Stimulated activated CD4-positive, alpha-beta T cell treated with anti-CD3 and anti-CD28 coated beads, Interleukin-4, amount 100 ng/mL, for 24 hours (primary cell): ENCODE measurements around the gene MAP2.

ENCODE experiments used
- DNase-seq: peaks from one replicate; pipeline ENCODE4 v3.0.0-alpha.2; 2020

The MAP2 gene

GRCh38 chr2:209600341-209601171 is 176.7 kb downstream of the MAP2 start:
- DNase-seq: no peak

- DNase-seq: no peak
These were observed 177.7 kb downstream of the MAP2 start for GRCh38 chr2:209601497-209601896.

DNA sequence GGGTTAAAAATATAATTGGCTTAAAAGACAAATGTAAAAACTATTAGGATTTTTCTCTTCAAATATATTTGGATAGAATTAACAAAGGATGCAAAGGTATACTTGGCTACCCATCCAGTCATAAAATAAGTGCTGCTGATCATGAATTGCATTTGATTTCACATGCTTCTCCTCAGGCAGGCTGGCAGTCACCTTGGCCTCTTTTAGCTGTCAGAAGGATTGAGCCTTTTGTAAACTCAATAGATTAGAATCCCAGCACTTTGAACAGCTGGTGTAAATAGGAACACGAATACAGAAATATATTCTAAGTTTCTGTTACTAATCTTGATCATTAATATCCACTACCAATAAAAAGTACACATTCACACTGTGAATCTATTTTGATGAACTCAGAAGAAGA is 178.4 kb downstream of the MAP2 start:
- DNase-seq: no peak

DNA sequence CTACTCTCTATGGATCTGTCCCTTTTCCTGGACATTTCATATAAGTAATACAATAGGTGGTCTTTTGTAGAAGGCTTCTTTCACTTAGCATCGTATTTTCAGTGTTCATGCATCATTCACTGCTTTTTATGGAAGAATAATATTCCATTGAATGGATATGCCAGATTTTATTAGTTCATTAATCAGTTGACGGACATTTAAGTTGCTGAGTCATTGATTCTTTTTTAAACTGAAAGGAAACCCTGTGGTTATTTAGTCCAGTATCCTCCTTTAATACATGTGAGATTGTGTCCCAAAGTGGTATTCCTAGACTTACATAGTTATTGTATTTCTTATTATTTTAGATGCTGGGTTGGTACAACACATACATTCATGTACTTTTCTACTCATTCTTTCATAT is 185.7 kb downstream of the MAP2 start:
- DNase-seq: no peak

- no peak for DNase-seq
These were observed 186.8 kb downstream of the MAP2 start for GRCh38 chr2:209610631-209611030.

GRCh38 chr2:209613649-209614305 is 189.9 kb downstream of the MAP2 start:
- no peak for DNase-seq

- DNase-seq: no peak
These were observed 191.0 kb downstream of the MAP2 start for GRCh38 chr2:209614690-209615369.

DNA sequence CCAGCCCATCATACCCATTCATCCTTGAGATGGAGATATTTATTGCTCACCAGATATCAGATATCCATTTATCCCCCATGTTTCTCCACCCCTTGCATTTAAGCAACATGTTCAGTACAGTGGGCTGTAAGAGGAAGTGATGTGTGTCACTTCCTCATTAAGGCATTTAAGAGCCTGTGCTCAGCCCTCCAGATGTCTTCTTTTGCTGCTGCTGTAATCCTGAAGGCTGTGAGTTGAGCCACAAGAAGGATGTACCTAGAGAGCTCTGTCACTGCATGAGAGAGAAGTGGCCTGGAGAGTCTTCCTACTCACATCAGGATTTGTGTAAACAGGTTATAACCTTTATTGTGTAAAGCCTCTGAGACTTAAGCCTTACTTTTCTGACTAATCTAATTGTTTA is 195.9 kb downstream of the MAP2 start:
- no peak for DNase-seq

GRCh38 chr2:209624192-209624938 is 200.5 kb downstream of the MAP2 start:
- DNase-seq: no peak

DNA sequence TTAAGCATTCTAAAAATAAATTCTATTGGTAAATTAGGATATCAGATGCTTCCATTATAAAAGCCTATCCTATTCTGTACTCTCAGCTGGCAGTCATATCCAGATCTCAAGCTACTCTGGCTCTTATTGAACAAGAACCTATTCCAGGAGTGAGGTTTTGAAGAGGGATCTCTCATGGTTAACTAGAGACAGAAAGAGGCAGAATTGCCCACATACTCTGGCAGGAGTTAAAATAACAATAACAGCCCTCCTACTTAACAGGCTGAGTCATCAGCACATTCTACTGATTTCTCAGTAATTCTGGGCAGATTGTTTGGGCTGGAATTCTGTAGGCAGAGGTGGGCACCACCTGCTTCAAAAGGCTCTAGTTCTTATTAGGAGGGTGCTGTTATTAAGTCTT is 205.8 kb downstream of the MAP2 start:
- no peak for DNase-seq

DNA sequence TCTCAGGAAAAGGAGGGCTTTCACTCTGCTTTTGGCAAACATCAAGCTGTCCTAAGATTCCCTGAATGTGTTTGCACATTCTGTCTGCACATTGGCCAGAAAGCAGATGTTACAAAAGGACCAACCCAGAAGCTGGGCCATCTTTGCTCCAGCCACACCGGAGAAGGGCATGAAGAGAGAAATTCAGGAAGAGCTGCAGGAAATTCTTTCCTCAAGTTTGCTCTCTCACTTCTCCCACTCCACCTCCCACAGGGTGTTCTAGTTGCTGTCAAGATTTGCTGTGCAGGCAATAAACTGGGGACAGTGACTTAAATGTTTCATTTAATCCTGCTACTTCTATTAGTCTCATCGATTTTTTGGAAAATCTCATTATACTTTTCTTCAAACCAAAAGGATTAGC is 210.1 kb downstream of the MAP2 start:
- no peak for DNase-seq

DNA sequence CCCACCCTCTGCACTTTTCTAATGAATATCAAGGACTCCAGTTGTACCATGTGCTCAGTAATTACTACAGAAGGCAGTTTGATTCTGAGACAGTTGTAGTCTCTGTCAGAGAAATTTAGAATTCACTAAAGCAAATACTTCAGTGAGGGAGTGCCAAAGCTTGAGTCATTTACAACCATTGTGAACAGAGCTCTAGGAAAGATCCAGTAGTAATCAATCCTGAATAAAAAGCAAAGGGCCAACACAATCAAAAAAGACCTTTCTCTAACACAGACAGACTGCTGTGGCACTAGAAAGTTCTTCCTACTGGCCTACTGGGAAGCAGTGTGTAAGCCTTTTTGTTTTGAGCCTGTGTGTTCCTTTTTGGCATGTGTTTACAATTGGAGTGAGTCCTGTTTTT is 212.2 kb downstream of the MAP2 start:
- DNase-seq: no peak

DNA sequence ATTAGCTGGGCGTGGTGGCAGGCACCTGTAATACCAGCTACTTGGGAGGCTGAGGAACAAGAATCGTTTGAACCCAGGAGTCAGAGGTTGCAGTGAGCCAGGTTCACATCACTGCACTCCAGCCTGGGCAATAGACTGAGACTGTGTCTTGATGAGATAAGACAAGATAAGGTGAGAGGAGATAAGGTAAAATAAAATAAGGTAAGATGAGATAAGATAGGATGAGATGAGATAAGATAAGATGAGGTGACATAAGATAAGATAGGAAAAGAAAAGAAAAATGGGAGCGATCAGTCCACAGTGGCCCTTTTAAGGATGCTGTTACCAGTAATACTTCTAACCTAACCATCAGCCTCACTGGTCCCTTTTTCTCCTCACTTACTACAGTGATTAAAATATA is 213.4 kb downstream of the MAP2 start:
- DNase-seq: no peak

DNA sequence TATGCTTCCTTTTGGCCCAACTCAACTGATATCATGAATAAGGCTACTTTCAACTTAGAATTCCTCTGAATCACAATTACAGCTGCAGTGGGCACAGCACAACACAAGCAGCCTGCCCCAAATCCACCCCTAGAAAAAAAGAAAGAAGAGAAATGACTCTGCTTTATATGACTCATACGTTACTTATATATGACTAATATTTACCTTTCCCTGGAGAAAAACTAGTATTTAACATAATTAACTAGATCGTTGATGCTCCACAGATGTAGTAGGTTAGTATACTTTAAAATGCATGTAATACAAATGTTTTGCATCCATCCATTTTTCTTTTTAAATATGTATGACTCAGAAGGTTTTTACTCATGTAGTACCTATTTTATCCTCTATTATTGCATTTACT is 214.5 kb downstream of the MAP2 start:
- no peak for DNase-seq

DNA sequence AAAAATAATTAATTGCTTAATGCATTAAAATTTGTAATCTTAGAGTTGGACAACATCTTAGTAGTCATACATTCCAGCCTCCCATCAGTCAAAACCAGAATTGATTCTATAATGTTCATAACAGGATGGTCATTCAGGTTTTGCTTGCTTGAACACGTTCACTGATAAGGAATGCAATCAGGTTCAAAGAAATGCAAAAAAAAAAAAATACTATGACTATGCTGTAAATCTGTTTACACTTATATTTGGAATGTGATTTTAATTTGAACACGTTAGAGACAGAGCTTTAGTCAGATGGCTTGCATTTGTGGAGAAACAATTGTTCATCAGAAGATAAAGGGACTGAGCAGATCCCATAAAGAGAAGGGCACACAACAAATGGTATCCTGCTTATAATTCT is 216.5 kb downstream of the MAP2 start:
- no peak for DNase-seq

DNA sequence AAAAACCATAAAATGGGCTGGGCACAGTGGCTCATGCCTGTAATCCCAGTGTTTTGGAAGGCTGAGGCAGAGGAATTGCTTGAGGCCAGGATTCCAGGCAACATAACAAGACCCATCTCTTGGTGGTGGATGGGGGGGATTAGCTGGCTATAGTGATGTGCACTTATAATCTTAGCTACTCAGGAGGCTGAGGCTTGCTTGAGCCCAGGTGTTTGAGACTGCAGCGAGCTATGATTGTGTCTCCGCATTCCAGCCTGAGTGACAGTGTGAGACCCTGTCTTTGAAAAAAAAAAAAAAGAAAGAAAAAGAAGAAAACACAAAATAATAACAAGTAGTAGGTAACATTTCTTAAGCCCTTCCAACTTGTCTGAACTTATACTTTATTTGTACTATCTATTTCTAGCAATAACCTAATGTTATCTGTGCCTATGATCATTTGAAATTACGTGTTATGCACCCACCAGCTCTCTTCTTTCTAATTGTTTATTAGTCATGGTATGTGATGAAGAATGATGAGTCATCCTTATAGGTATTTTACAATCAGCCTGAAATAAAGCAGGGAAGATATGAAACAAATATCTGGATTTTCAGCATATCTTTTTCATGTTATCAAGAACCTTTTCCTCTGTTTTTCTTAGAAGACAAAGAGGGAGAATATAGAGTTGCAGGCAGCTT is 218.4 kb downstream of the MAP2 start:
- DNase-seq: no peak

GRCh38 chr2:209644842-209645241 is 221.0 kb downstream of the MAP2 start:
- no peak for DNase-seq

GRCh38 chr2:209648714-209649113 is 224.9 kb downstream of the MAP2 start:
- no peak for DNase-seq

GRCh38 chr2:209653134-209653533 is 229.3 kb downstream of the MAP2 start:
- DNase-seq: no peak

GRCh38 chr2:209661286-209661894 is 237.5 kb downstream of the MAP2 start:
- no peak for DNase-seq

DNA sequence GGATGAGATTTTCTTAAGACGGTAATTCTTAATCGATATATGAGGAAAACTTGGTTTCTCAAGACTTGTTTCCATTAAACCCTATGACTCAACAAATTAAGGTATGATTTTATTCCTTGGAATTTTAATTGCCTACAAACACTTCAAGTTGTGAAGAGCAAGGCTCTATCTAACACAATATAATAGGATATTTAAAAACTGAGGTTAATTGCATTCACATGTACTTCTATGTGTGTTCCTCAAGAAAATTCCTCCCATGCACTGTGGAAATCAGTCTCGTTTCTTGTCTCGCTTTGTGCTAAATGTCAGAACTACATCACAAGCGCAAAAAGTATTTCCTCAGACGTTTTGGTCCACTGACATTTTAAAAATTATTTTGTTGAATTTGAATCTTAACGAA is 238.2 kb downstream of the MAP2 start:
- no peak for DNase-seq

- DNase-seq: no peak
These were observed 239.3 kb downstream of the MAP2 start for GRCh38 chr2:209663139-209663538.
